ENCODE data around the gene CASKIN2. TPM values are rescaled to one million over a fixed set of nuclear protein-coding genes. Genes with fewer than 3 reads are reported as not detected.
"Not testable (repeated sequence)": the region's sequence is repeated elsewhere in the genome, so short reads cannot be mapped to it uniquely, and the experiment has no call there.

CASKIN2 gene
- total RNA-seq, 1 donor from 2014 or later = 48.2 TPM

DNA sequence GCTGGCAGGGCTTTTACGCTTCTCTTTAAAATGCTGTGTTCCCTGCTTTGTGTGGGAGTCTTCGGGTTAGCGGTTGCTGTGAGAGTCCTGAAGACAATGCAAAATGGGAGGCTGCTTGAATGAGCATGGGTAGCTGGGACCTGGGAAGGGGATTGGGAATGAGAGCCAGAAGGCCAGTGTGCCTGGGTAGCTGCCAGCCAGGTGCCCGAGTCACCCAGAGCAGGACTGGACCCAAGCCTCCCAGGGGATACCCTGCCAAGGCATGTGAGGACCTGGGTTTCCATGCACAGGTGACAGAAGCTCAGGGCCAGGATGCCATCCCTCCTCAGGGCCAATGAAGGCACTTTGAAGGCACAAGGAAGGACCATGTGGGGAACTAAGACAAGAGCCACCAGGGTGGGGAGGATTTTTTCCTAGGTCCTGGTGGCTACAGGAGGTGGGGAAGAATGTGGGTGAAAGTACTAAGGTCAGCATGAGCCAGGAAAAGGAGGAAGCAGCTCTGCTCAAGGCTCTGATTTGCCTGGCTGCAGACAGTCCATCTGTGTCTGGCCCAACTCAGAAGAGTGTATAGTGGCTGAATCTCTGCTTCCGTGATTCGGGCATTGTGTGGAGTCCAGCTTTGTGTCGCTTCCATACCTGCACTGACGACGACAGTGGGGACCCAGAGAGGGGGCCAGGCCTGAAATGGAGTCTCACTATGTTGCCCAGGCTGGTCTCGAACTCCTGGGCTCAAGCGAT, 38.4 kb downstream of the CASKIN2 start:
- intact Hi-C loops (cut with DNase I) = no loop called here
- DNase-seq (ENCODE audit: low spot score) = peak; percentile 73

DNA sequence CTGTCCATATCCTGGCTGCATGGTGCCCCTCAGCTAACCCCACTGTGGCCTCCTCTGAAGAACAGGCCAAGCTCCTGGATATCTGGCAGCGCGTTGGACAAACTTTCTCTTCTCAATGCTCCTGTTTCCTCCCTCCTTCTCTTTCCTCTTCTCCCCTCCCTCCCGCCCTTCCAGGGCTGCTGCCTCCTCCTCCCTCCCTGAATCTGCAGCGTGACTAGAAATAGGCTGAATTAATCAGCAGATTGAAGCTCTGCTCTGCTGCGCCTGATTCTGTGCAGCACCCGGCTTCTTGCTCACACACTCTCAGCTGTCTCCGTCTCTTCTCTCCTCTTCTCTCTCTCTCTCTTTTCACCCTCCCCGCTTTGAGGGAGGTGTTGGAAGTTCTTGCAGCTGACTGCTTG, 39.1 kb downstream of the CASKIN2 start:
- DNase-seq (ENCODE audit: low spot score) = peak; percentile 81
- intact Hi-C loops (cut with DNase I) = no loop called here

DNA sequence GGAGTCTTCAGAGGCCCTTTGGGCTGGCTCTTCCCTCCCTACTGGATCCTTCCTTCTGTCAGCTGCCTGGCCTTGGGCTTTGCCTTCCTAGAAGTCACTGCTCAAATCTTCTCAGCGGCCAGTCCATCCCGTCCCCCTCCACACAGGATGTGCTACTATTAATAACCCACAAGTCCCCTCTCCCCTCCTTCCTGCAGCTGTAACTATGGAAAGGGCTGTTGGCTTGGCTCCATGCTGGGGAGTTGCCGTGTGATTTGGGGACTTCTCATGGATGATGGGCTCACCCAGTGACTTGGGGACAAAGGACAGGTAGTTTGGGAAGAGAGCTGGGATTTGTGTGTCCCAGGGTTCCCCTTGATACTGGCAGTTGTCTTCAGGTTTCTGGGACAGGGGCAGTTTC, 39.5 kb downstream of the CASKIN2 start:
- DNase-seq (ENCODE audit: low spot score) = peak; percentile 77
- intact Hi-C loops (cut with DNase I) = no loop called here

DNA sequence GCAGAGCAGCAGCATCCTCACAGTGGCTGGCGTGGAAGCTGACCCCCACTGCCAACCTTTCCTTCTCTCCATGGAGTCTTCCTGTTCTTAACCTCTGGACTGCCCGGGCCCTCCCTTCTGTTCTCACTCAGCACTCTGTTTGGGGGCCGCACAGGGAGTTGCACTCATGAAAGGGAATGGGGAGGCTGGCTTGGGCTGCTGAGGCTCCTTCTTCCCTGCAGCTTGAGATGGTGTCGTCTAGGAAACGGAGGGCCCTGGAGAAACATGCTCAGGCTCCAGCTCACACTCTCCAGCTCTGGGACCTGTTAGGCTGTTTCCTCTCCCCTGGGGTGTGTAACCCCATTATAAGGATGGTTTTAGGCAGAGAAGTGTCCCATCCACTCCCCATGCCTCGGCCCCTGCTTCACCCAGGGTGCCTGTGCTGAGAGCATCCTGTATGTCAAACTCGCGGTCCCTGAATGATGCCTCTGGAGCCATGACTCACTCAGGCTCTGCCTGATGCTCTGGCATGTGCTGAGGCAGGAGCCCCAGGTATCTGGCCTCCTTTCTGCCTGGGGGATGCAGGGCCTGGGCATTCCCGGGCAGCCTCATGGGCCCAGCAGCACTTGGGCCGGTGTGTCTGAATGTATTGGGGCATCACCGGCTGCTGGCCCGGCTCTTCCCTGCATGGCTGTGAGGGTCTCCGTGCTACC, 40.0 kb downstream of the CASKIN2 start:
- intact Hi-C loops (cut with DNase I) = no loop called here

DNA sequence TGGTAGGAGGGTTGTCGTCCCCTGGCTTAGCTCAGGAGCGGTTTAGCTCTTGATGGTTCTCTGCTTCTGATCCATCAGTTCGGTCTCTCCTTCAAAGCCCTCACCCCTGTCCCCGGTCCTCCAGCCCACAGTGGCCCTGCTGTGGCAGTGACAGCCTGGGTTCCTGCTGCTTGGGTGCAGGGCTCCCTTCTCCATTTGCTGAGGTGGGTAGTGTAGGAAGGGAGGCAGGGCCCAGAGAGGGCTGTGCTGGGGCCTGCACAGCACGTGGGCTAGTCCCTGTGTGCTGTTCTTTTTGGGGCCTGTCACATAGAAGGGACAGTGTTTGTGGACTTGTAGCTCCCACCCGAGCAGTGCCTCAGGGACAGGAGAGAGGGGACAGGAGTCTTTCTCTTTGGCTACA, 40.6 kb downstream of the CASKIN2 start:
- DNase-seq (ENCODE audit: low spot score) = no peak
- intact Hi-C loops (cut with DNase I) = no loop called here

More for the DNA sequence above, 40.0 kb downstream of the CASKIN2 start:
- DNase-seq (ENCODE audit: low spot score) = peak; percentile 68

DNA sequence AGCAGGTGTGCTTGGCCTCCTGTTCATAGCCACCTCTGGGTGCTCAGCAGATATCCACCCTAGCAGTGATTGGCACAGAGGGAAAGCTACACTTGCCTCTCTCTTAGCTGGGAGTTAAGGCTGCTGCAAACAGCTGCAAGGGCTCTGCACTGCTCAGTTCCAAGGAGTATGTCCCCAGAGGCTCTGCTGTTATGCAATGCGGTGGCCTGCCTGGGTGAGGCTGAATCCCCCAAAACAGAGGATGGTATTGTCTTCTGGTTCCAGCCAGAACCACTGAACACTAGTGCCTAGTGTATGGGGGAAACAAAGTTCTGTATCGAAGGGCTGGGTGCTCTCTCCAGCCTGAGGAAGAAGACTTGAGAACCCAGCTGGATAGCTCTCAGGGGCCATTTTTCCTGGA, 42.1 kb downstream of the CASKIN2 start:
- intact Hi-C loops (cut with DNase I) = no loop called here

DNA sequence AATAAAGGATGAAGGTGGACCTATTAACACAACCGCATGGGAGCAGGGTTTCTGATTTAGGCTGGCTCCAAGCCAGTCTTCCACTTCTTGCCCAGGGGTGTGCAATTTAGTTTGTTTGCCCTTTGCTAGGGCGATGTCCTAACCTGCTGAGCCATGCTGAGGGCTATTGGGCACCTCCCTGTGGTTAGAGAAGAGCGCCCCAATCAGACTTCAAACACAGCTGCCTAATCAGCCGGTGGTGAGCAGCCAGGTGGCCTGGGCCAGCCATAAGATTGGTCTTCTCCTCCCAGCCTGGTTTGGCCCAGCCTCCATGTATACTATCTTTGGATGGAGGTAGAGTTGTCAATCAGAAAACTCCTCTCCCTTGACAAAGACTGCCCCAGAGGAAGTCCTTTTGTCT, 43.2 kb downstream of the CASKIN2 start:
- intact Hi-C loops (cut with DNase I) = no loop called here
- DNase-seq (ENCODE audit: low spot score) = no peak

More for the DNA sequence above, 42.1 kb downstream of the CASKIN2 start:
- no peak for DNase-seq (ENCODE audit: low spot score)

DNA sequence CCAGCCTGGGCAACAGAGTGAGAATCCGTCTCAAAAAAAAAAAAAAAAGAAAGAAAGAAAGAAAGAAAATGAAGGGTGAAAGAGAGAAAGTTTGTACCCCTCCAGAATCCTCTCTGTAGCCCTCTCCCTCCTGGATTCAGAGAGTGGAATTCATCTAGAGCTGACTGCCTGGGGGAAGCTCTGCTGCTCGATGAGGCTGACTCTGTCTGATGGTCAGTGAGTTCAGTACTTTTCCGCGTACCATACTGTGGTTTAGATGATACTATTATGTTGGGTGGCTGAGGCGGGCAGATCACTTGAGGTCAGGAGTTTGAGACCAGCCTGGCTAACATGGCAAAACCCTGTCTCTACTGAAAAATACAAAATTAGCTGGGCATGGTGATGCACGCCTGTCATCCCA, 44.1 kb downstream of the CASKIN2 start:
- no peak for DNase-seq (ENCODE audit: low spot score)
- intact Hi-C loops (cut with DNase I) = no loop called here

DNA sequence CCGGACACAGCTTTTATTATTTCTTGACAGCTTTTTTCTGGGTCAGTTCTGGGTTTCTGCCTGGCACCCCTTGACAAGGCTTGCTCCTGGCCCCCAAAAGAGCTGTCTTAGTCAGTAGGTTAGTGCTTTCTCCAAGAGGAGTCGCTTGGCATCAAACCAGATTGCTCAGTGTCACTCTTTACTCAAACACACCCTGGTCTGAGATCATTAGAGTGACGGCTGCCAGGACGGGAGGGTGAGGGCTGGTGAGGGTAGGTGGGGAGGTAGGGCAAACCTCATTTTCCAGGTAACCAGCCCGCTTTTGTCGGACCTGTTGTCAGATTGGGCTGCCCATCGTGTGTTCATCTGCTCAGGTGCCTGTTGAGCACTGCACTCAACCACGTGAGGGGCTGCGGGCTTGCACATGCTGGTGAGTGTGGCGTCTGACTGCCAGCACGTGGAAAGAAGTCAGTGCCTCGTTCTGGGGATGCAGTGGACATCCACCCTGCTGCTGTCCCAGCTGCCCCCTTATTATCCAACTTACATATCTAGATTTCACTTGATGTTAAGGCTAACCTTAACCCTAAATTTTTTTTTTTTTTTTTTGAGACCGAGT, 46.5 kb downstream of the CASKIN2 start:
- no peak for DNase-seq (ENCODE audit: low spot score)
- intact Hi-C loops (cut with DNase I) = no loop called here

DNA sequence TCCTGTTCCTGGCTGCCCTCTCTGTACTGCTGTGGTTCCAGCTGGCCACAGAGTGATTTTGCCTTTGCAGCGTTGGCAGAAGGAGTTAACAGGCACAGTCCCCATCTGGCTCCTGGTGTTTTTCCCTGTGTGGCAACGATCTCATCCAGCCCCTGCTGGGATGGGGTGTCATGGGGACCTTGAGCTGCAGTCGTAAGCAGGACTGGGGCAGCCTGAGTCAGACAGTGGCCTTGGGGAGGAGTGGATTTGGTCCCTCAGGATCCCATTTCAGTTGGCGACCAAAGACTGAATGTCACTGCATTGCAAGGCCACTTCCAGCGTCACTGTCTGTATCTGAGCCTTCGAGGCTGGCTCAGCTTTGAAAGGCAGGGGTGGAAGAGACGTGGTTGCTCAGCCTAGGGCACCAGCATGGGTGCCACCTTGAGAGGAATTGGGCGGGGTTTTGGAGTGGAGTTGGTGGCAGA, 47.0 kb downstream of the CASKIN2 start:
- intact Hi-C loops (cut with DNase I) = no loop called here
- no peak for DNase-seq (ENCODE audit: low spot score)

DNA sequence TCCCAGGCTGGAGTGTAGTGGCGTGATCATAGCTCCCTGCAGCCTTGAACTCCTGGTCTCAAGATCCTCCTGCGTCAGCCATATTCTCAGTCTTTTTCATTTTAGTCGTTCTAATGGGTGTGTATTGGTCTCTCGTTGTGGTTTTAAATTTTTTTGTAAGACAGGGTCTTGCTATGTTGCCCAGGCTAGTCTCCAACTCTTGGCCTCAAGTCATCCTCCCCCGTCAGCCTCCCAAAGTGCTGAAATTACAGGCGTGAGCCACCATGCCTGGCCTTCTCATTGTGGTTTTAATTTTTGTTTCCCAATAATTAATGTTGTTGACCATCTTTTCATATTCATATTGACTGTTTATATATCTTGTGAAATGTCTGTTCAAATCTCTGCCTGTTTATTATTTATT, 50.3 kb downstream of the CASKIN2 start:
- no peak for DNase-seq (ENCODE audit: low spot score)
- intact Hi-C loops (cut with DNase I) = no loop called here

DNA sequence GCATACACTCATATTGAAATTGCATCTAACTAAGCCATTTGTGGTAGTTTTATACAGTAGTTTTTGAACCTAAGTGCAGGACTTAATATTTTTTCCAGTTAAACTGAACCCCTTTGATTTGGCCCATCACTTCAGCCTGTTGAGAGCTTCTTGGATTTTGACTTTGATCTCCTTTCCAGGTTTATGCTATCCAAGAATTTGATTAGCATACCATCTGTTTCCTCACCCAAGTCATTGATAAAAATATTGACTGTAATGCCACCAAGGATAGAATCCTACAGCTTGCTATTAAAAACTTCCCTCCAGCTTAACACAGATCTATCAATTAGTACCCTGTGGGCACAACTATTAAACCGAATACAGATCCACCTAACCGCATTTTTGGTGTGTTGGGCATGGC, 51.7 kb downstream of the CASKIN2 start:
- DNase-seq (ENCODE audit: low spot score) = no peak
- intact Hi-C loops (cut with DNase I) = no loop called here

DNA sequence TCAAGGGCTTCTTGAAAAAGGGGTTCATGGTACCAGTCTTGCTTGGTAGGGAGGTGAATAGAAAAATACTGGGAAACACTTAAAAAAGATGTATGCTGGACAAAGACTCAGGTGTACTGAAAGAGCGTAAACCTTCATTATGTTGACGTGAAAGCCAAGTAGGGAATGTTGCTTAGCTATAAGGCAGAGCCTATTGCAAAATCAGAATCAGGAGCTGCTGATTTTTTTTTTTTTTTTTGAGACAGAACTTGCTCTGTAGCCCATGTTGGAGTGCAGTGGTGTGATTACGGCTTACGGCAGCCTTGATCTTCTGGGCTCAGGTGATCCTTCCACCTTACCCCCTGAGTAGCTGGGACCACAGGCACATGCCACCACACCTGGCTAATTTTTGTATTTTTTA, 55.0 kb downstream of the CASKIN2 start:
- no peak for DNase-seq (ENCODE audit: low spot score)
- intact Hi-C loops (cut with DNase I) = no loop called here

DNA sequence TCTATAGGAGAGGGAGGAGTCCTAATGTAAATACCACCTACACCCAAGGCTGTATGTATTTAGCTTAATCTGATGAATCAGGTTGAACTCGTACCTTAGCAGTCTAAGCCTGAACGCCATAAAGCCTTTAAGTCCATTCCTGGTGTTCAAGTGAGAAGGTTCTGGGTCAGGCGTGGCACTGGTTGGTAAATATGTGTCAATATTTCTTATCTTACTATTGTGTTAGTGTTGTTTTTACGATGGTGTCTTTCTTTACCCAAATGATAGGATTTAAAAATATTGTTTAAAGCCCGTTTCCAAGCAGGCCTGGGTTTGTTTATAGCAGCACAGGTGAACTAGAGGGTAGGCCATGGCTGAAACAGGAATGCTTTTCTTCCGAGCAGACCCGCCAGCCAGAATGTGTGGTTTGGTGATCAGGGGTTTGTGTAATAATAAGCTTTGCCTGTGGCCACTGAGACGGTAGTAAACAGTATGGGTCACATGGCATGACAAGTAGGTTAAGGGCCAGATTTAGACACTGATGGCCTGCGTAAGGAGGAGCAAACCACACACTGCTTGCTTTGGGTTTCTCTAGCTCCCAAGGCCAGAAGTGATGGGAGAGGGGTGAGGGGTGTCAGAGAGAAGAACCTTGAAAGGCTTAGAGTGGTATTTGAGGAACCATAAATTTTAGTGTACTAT, 55.6 kb downstream of the CASKIN2 start:
- intact Hi-C loops (cut with DNase I) = no loop called here
- DNase-seq (ENCODE audit: low spot score) = no peak

DNA sequence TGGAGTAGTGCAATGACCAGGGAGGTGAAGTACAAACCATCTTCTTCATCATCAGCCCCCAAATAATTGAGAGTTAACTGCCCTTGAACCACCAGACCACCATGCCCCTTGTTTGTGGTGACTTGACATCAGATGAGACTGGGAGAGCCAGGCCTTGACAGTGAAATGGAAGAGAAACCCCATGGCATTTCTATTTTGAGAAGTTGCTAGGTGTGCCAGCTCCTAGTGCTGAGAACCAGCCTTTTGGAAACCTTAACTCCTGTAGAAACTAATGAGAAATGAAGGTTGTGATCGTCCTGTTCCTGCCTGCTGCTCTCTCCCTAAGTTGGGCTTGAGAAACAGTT, 56.1 kb downstream of the CASKIN2 start:
- DNase-seq (ENCODE audit: low spot score) = no peak
- intact Hi-C loops (cut with DNase I) = no loop called here

DNA sequence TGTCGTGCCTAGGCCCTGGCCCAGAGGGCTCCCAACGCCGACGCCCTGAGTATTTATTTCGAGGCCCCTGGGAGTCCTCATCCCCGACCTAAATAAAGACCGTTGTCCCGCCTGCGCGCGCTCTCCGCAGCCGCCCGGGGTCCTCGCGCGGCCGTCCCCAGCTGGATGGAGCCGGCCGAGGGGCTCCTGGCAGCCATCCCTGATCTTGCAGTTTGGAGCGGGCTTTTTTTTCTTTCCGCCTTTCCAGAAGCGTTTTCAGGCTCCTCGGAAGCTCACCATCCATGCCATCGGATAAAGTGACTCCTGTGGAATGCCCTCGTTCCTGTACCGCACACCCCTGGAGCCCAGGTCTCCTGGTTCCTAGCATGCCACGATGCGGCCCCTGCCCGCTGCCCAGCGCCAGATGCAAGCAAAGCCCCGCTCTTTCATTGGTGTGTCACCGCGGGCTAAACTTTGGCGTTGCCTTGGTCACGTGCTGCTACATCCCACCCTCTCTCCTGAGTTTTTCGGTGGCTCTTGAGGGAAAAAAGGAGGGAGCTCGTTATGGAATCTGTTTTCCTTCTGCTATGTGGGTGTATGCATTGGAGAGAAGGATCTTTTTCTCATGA, 58.2 kb downstream of the CASKIN2 start:
- no peak for DNase-seq (ENCODE audit: low spot score)
- intact Hi-C loops (cut with DNase I) = no loop called here

DNA sequence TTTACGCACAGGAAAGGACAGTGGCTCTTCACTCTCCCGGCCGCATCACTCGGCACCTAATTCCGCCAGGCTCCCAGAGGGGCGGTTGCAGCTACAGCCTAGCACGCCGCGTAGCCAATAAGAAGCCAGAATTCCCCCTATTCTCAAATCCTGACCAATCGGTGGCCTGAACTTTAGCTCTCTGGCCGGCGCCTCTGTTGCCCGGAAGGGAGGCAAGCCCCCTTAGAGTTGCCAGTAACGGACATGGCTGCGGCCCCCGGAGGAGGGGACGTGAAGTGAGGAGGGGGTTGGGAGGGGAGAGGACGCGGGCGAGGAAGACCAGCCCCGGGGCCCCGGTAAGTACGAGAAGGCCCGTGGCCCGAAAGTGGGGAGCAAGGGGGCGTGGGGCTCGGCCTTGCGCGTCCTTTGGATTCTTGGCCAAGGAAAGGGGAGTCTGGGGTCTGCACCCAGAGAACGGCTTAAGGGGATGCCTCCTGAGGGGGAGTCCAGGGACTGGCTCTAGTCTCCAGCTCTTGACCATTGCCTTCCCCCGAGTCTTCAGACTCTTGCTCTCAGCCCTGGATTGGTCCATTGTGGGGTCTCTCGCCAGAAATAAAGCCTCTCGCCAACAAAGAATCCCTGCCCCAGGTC, 58.8 kb downstream of the CASKIN2 start, which contains the start of gene TMEM94:
TSS of gene TMEM94 (plus strand) at position 219 of the 630 bp plus-strand sequence. CDS start 15,271 bp downstream, outside the sequence.
- intact Hi-C loops (cut with DNase I) = no loop called here
- peak; percentile 97 for DNase-seq (ENCODE audit: low spot score)

DNA sequence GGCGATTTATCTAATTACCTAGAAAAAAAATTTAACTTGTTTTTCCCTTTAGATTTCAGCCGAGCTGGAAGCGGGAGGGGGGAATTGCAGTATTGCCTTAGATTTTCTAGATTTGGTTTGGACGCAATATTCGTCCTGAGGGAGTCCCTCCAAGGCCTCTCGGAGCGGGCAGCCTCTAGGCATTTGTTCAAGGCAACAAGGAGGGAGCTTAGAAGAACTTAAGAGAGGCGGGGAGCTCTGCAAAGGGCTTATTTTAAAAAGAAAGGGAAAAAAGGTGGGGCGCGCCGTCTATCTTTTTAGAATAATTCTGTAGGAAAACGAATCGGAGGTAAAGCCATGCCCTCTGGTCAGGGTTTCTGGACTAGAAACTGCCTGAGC, 59.3 kb downstream of the CASKIN2 start:
- intact Hi-C loops (cut with DNase I) = no loop called here

DNA sequence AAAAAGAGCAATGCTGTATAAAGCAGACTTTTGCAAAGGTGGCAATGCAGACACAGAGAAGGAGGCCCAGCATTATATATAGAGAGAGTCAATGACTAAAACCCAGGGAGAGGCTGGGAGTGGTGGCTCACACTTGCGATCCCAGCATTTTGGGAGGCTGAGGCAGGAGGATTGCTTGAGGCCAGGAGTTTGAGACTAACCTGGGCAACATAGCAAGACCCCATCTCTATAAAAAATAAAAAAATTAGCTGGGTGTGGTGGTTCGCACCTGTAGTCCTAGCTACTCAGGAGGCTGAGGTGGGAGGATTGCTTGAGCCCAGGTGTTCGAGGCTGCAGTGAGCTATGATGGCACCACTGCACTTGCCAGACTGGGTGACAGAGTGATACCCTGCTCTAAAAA, 60.7 kb downstream of the CASKIN2 start:
- DNase-seq (ENCODE audit: low spot score); intact Hi-C loops (cut with DNase I): not testable (repeated sequence)

More for the DNA sequence above, 59.3 kb downstream of the CASKIN2 start:
- DNase-seq (ENCODE audit: low spot score) = no peak

All from cardiac septum (tissue), 1 donor.